HG02884 (cell line): ENCODE data around the gene FAM200B.

Source experiments
- ATAC-seq: cut with Tn5 transposase; IDR thresholded peaks from one replicate; pipeline ENCODE4 v1.9.1; 2021; ENCODE audit warnings: mild to moderate bottlenecking, moderate library complexity; ENCODE audit not compliant: unreplicated experiment

Gene FAM200B

GRCh38 chr4:15695240-15695699 is 13.6 kb downstream of the FAM200B start:
- no peak for ATAC-seq

- no peak for ATAC-seq
Measured at GRCh38 chr4:15695729-15696128, 14.1 kb downstream of the FAM200B start.

- ATAC-seq = no peak
Measured at GRCh38 chr4:15696866-15697265, 15.2 kb downstream of the FAM200B start.

DNA sequence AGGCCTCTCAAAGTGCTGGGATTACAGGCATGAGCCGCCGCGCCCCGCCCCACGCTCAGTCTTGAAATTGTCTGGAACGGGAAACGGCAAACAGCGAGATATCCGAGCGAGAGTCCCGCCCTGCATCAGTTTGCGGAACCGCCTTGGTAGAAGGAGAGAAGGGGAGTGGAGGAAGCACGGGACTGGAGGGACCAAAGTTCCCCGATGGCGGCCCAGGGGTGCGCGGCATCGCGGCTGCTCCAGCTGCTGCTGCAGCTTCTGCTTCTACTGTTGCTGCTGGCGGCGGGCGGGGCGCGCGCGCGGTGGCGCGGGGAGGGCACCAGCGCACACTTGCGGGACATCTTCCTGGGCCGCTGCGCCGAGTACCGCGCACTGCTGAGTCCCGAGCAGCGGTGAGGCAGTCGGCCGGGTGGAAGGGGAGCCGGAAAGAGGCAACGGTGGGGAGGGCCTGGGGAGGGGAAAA is 21.3 kb downstream of the FAM200B start, which contains the start of gene BST1:
TSS of gene BST1 (plus strand) at position 125 of the 463 bp plus-strand sequence. CDS start at position 205, 80 bp downstream.
- ATAC-seq = peak; percentile 79

DNA sequence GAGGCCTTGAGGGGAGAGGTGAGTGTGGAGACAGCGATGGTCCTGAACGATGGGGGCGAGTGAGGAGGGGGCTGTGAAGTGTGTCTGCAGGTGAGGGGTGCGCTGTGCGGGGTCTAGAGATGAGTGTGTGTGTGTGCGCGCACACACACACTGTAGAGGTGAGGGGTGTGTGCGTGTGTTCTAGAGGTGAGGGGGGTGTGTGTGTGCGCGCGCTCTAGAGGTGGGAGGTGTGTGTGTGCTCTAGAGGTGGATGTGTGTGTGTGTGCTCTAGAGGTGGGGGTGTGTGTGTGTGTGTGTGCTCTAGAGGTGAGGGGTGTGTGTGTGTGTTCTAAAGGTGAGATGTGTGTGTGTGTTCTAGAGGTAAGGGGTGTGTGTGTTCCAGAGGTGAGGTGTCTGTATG is 21.8 kb downstream of the FAM200B start:
- no peak for ATAC-seq

- no peak for ATAC-seq
Measured at GRCh38 chr4:15704129-15704528, 22.5 kb downstream of the FAM200B start.

GRCh38 chr4:15706646-15707362 is 25.2 kb downstream of the FAM200B start:
- no peak for ATAC-seq

- no peak for ATAC-seq
Measured at GRCh38 chr4:15707363-15707715, 25.7 kb downstream of the FAM200B start.

DNA sequence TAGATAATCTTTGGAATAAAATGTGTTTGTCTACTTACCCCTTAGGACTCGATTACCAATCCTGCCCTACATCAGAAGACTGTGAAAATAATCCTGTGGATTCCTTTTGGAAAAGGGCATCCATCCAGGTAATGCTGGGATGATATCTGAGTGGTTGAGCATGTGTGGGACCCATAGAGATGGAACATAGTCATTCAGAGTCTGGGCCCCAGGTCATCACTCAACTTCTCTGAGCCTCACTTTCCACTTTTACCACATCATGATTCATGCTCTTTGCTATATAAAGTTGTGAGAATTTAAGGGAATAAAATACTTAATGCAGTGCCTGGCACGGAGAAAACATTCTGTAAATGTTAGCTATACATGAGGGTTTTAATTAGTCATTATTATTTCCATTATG is 30.1 kb downstream of the FAM200B start:
- no peak for ATAC-seq

DNA sequence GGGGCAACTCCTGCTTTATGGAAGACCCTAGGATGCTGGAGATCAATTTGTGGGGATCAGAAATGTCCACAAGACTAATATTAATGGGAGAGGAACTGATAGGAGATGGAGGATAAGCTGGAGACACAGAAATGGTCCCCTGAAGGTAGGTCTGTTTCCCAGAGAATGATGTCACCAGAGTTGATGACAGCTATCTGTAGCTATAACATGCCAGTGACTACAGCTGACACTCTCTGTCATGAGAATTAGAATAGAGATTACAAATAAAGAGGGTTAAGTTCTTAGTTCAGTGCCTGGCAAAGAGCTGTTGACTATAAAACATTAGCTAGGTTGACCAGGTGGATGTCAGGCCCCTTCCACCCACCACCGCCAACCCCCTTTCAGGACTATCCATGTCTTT is 30.6 kb downstream of the FAM200B start:
- no peak for ATAC-seq

DNA sequence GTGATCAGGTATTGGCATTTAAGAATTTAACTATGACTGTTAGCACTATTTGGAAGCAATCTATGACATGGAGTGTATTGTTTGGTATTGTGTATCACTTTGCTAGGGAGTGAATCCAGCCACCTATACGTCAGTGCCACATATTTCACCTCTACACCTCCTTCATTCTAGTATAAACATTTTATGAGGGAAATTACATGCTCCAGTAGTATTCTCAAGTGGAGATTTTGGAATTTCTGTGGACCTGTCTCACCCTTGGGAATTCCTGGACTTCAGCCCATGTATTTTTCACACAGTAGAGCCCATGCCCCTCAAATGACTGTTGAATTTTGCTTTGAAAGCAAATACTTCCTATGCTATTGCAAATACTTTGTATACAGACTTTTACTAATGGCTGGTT is 32.5 kb downstream of the FAM200B start:
- ATAC-seq = no peak

DNA sequence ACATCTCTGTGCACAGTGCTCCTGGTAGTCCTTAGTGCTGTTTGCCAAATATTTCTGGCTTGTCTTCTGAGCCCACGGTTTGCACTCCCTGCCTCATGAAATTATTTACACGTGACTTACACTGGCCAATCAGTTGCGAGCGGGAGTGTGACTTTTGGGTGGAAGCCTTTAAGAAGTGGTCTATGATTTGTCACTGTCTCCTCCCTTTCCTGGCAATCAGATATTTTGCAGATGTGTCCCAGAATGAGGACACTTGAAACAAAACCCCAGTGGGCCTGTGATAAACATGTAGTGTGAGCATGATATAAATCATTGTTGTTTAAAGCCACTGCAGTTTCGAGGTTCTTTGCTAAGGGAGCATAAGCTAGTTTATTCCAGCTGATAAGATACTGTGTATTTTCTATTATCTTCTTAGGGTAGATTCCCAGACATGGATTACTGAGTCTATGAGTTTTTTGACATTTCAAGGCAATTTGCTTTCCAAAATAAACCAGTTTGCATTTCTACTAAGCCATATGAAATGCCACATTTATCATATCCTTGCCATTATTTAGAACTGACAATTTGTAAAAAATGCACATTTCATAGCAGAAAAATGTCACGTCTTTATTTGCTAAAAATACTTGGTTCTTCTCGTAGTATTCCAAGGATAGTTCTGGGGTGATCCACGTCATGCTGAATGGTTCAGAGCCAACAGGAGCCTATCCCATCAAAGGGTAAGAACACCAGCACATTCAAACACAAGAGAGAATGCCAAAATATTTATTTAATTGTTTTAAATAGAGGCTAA is 33.2 kb downstream of the FAM200B start:
- no peak for ATAC-seq

DNA sequence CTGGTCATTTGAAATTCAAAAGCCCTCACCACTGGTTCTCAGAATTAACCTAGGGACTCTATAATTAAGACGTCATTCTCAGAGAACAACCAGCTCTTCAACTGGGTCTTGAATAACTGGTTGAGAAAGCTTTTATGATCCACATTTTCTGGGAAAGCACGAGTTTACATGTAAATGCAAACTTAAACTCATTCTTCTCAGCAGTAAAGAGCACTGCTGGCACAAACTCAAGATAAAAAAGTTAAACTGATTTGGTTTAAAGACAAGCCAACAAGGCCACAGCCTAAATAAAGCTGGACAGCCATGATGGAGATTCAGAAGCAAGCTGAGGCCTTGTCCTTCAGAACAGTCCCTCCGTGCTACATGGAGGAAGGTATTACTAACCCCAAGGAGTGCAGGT is 34.5 kb downstream of the FAM200B start:
- ATAC-seq = no peak

DNA sequence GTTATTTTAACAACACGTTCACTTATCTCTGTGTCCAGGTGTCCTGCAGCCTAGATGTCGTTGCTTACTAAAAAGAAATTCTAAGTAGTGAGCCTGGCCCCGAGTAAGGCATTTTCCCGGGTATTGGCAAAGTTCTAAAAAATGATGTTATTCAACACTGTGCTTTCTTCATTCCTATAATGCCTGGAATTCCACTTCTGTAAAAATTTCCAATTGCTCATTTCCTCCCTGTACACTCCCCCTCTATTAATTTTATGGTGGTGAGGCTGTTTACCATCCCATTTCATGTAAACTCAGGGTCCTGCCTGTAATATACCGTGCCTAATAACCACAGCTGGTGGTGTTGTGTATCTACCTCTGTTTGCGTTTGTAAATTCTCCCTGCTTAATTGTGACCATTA is 35.5 kb downstream of the FAM200B start:
- ATAC-seq = no peak

DNA sequence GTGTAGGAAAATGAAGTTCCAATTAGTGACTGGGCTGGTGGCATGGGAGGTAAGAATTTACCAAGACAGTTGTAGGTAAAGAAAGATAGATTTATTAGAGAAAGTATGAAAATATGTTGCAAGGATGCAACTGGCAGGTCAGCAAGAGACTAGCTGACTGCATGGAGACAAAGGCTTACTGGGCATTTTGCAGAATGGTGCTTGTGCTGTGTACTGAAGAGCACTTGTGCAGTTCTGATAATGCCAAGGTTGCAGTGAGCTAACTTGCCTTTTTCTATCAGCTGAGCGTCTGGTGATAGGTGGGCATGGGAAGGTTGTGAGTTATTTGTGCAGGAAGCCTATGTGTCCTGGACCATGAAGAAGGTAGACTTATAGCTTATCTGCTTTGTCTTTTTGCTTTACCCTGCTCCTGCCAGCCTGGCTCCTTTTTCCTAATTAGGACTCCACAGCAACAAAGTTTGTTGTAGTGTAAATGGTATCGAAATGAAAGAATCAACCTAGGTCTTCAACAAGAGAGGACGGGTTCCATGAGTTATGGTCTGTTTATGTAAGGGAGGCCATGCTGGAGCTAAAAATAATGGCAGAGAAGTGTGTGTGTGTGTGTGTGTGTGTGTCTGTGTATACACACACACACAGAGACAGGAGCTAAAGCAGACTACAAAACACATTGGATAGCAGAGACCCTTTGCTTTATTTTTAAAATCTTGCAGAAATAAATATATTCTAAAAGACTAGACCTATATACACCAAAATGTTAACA is 36.2 kb downstream of the FAM200B start:
- ATAC-seq = no peak

GRCh38 chr4:15718465-15718864 is 36.8 kb downstream of the FAM200B start:
- no peak for ATAC-seq

DNA sequence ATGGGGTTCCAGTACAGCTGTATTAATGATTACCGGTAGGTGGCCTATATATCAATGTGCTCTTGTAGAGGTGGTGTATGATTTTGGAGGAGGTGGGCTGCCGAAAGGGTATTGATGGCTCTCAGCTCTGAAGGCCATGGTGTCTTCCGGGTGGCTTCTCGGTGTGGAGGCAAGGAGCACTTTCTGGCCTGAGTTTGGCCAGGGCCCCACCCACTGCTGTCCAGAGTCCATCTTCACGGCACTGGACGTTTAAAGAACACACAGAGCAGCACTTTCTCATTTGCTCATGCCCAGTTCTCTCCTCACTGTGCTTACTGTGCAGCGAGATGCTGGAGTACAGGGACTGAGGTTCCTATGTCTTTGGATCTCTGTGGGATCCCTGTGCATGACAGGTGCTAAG is 37.3 kb downstream of the FAM200B start:
- no peak for ATAC-seq

- no peak for ATAC-seq
Measured at GRCh38 chr4:15719506-15719905, 37.9 kb downstream of the FAM200B start.

DNA sequence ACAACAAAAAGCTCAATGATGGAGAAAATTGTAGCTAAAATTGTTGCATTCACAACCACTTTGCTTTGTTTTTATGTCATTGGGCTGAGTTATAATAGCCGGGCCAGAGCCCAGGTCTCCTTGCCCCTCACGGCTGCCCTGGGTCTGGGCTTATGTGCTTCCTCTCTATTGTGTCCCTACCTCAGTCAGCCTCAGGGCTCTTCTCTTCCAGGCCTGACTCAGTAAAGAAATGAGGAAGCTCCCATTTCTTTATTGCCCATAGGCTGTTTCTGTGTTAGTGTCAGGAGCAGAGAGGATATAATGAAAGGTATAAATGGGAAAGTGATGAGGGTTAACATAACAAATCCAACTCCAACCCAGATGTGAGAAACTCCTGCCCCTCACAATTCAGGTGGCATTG is 39.2 kb downstream of the FAM200B start:
- ATAC-seq = no peak

DNA sequence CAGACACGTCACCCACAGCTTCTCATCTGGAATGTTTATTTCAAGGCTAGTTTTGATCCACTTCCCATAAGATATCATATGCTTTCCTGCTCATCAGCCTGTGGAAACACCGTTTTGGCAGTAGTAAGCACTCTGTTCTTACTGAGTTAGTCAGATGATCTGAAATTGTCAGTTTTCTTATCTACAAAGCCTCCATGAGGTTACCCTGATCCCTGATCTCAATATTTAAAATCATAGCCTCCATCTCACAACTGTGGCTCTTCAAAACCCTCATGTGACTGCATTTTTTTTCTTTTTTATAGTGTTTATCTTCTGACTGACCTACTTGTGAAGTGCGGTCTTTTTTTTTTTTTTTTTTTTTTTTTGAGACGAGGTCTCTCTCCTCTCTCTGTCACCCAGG is 44.0 kb downstream of the FAM200B start:
- no peak for ATAC-seq

- ATAC-seq = peak; percentile 63
Measured at GRCh38 chr4:15729910-15730533, 48.4 kb downstream of the FAM200B start.
